ENCODE measurements around the gene DLL3.

Gene DLL3

DNA sequence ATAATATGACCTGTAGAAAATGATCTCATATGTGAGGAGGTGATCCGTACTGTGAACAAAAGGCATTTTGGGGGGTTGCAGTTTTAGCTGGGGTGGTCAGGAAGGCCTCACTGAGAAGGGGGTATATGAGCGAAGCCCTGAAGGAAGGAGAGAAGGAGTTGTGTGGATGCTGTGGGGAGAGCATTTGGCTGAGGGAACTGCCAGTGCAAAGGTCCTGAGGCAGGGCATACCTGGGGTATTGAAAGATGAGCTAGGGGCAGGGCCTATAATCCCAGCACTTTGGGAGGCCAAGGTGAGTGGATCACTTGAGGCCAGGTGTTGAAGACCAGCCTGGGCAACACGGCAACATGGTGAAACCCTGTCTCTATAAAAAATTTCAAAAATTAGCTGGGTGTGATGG lies 18.7 kb downstream of the DLL3 start:
- DNase-seq (ENCODE audit: low spot score): no peak

DNA sequence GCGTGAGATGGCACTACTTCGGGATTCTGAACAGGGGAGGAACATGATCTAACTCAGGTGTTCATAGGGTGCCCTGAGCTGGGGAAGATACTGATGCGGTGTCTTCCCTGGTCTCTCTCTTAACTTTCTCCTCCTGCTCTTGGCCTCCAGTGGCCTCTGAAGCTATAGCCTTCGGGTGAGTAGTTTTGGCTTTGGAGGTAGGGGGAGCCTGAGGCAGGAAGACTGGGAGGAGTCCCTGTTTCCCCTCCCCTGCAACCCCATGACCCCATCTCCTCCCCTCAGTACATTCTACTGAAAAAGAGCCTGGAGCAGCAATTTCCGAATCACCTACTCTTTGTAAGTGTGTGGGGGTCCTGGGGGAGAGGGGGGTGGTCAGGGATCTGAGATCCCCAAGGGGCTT lies 19.7 kb downstream of the DLL3 start:
- no peak for DNase-seq (ENCODE audit: low spot score)

DNA sequence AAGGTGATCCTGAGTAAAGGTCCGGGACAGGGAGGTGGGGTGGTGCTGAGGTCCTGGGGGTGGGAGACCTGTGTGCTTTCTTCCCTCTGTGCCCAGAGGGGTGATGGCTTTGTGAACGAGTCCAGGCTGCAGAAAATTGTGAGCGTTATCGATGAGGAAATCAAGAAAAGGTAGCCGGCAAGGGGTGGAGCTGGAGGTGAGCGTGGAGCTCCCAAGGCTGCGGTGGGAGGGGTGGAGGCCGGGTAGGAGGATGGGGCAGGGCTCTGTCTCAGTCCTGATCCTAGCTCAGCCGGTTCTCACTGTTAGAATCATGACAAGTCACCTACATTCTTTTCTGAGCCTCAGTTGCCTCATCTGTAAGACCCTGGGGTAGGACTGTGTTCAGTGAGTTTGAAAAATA lies 20.2 kb downstream of the DLL3 start:
- DNase-seq (ENCODE audit: low spot score): no peak

GRCh38 chr19:39520541-39521484 lies 22.1 kb downstream of the DLL3 start:
- no peak for DNase-seq (ENCODE audit: low spot score)

DNA sequence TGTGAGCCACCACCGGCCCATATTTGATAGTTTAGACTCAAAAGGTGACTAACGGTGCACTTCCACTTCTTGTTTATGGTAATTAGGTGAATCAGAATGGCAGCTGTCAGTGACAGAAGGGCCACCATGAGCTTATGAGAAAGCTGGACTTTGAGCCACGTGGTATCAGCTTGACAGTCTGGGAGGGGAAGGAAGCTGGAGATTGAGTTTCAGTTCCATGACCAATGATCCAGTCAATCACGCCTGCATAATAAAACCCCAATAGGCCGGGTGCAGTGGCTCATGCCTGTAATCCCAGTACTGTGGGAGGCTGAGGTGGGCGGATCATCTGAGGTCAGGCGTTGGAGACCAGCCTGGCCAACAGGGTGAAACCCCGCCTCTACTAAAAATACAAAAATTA lies 25.7 kb downstream of the DLL3 start:
- no peak for DNase-seq (ENCODE audit: low spot score)

DNA sequence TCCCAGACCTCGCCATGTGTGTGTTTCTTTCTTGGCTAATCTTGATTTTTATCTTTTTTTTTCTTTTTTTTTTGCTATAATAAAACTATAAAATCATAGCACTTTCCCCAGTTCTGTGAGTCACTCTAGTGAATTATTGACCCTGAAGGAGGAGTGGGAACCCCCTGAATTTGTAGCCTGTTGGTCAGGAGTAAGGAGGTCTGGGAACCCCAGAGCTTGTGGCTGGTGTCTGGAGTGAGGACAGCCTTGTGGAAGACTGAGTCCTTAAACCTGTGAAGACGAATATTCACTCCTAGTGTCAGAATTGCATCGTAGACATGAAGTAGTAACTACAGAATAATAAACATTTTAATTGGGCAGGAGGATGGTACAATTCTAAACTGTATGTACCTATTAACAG lies 26.5 kb downstream of the DLL3 start:
- no peak for DNase-seq (ENCODE audit: low spot score)

DNA sequence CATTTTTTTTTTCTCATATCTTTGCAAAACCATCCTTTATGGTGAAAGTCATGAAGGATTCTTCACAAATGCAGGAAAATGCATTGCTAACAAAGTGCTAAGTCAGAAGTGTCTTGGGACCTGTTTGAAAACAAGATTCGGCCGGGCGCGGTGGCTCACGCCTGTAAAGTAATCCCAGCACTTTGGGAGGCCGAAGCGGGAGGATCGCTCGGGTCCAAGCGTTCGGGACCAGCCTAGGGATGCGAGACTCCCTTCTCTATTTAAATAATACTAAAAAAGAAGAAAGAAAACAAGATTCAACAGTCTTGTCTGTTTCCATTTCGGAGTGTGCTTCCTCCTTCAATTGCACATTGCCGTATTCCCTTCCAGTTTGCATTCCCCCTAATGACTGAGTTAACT lies 33.1 kb downstream of the DLL3 start:
- no peak for DNase-seq (ENCODE audit: low spot score)

DNA sequence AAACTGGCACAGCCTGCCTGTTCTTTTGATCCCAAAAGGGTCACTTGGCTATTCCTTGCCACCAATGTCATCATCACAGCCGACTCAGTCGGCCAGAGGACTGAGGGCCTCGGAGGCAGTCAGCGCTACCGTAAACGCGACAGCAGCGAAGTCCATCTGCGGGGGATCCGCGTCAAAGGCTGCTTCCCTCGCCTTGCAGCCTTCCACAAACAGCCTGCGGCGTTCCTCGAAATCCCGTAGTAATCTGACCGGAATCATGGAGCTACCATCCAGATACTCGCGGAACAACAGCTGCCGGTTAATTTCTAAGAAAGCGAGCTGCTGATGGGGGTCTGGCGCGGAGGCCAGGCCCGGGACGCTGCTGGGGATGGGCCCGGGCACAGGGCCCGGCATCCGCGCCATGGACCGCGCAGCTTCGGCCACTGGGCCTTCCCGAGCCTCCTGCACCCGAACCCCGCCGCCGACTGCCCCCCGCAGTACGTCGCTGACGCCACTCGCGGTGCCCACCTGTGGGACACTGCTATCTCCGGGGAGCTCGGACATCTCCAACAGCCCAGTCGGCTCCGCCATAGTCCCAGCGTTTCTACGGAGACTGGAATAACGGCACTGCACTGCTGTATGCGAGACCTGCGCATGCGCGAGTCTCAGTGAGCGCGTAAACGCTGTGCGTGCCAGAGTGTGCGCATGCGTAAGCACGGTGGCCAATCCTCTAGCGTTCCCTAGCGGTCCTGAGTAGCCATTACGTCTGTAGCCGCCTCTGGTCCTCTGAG lies 33.7 kb downstream of the DLL3 start, which contains the start of gene EID2B:
Gene EID2B (minus strand): TSS at position 620 of the 770 bp plus-strand sequence. CDS start 50 bp downstream, at position 570.
- DNase-seq (ENCODE audit: low spot score): peak; percentile 99

GRCh38 chr19:39533003-39533512 lies 34.3 kb downstream of the DLL3 start:
- DNase-seq (ENCODE audit: low spot score): no peak

DNA sequence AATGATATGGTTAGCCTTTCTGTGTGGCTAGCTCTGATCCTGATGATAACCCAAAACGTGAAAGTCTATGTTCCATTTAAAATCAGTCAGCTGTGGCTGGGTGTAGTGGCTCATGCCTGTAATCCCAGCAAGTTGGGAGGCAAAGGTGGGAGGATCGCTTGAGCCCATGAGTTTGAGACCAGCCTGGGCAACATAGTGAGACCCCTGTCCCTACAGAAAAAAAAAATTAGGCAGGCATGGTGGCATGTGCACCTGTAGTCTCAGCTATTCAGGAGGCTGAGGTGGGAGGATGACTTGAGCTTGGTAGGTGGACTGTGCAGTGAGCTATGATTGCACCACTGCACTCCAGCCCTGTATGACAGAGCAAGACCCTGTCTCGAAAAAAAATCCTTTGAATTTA lies 35.0 kb downstream of the DLL3 start:
- no peak for DNase-seq (ENCODE audit: low spot score)

DNA sequence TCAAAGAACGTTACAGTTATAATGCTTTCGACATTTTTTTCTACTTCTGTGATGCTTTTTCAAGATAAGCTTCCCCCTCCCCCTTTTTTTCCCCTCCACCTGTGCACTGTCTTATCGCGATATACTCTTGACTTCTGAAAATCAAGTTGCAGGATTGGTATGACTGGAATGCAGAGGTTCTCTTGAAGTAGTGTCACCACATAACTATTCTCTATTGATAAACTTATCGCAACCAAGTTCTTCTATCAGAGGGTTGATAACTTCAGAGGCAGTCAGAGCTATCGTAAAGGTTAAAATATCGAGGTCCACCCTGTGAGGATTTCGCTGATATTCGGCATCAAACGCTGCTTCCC lies 40.4 kb downstream of the DLL3 start:
- DNase-seq (ENCODE audit: low spot score): peak; percentile 41

DNA sequence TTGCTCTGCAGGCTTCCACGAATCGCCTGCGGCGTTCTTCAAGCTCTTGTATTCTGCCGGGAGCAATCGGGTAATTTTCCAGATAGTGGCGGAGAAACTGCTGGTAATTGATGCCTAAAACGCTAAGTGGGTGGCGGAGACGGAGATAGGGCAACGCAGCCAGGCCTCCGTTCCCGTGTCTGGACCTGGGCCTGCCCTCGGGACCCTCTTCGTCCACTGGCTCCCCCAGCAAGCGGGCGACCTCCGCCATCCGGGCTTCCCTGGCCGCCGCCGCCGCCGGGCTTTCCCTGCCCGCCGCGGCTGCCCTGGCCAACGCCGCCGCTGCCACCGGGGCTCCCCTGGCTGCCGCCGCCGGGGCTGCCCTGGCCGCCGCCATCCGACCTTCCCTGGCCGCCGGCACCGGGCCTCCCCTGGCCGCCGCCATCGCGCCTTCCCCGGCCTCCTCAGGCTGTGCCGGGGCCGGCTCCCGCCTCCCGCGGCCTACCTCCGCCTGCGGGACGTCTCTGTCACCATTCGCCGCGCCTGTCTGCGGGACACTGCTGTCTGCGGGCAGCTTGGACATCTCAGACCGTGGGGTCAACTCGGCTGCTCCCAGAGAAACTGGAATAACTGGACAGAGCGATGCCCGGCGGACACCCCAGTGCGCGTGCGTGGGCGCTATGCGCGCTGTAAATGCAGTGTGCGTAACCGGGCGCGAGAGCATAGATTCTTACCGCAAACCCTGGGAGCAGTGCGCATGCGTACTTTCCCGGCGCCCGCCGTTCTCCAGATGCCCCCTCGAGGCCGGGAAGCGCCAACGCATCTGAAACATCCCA lies 41.0 kb downstream of the DLL3 start, which contains the start of gene EID2:
Gene EID2 (minus strand): TSS at position 644 of the 815 bp plus-strand sequence. CDS start 82 bp downstream, at position 562.
- peak; percentile 97 for DNase-seq (ENCODE audit: low spot score)

- no peak for DNase-seq (ENCODE audit: low spot score)
Observed at GRCh38 chr19:39540333-39540673, 41.6 kb downstream of the DLL3 start.

- no peak for DNase-seq (ENCODE audit: low spot score)
Observed at GRCh38 chr19:39542206-39542605, 43.5 kb downstream of the DLL3 start.

GRCh38 chr19:39543477-39543857 lies 44.7 kb downstream of the DLL3 start:
- DNase-seq (ENCODE audit: low spot score): no peak

DNA sequence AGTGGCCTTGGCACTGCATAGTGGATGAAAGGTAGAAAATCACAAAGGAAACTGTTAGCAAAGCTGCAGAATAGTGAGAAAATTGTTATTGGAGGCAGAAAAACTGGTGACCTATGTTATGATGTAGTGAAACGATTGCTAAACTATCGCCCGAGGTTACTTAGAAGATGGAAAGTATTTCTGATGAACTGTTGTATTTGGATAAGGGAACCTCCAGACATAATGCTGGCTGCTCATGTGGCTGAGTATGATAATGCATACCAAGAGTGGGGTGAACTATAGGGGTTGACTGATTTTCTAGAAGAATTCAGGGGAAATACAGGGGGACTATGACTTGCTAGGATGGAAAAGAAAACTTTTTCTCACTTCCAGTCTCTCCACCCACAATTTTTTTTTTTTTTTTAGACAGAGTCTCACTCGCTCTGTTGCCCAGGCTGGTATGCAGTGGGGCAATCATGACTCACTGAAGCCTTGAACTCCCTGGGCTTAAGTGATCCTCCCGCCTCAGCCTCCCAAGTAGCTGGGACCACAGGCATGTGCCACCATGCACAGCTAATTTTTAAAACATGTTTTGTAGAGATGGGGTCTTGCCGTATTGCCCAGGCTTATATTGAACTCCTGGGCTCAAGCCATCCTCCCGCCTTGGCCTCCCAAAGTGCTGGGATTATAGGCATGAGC lies 45.6 kb downstream of the DLL3 start:
- no peak for DNase-seq (ENCODE audit: low spot score)

GRCh38 chr19:39544911-39545310 lies 46.2 kb downstream of the DLL3 start:
- DNase-seq (ENCODE audit: low spot score): no peak

DNA sequence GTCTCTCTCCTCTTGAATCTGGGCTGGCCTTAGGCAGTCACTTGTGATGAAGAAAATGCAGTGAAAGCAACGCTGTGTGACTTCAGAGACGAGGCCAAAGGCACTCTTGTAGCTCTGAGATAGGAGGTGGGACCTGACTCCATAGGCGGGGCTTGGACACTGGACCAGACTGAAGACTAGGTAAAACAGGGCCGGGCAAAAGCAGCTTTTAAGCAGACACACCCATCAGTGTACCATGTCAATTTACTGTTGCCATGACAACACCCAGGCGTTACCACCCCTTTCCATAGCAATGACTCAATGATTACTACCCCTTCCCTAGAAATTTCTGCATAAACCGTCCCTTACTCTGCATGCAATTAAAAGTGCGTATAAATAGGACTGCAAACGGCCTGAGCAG lies 47.9 kb downstream of the DLL3 start:
- no peak for DNase-seq (ENCODE audit: low spot score)

DNA sequence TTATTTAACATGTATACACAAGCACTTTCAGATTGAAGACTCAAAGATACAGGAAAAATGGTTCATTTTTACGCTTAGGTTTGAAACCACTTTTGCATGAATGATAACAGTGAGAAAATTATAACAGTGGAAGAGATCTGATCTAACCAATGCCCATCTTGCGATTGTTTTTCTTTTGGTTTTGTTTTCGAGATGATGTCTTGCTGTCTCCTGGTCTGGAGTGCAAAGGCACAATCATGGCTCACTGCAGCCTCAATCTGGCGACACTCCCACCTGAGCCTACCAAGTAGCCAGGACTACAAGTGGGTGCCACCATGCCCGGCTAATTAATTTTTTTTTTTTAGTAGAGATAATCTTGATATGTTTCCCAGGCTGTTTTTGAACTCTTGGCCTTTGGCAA lies 51.5 kb downstream of the DLL3 start:
- no peak for DNase-seq (ENCODE audit: low spot score)

DNA sequence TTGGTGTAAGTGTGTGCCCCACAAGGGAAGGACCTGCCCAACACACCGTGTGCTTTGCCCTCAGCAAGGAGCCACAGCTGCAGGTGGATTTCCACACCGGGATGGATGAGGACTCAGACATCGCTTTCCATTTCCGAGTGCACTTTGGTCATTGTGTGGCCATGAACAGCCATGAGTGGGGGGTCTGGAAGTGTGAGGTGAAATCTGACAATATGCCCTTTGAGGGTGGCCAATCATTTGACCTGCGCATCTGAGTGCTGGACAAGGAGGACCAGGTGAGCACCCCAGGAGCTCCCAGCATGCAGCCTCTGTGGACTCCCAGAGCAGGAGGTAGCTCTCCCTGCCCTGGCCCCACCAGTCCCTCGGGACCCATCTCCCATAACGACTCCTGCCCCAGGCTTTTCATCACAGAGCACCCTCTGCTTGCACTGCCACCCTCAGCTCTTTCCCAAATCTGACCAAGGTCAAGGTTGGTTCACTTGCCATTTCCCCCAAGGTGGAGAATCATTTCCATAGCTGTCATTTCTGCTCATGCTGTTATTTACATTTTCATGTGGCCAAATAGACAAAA lies 54.4 kb downstream of the DLL3 start:
- no peak for DNase-seq (ENCODE audit: low spot score)

DNA sequence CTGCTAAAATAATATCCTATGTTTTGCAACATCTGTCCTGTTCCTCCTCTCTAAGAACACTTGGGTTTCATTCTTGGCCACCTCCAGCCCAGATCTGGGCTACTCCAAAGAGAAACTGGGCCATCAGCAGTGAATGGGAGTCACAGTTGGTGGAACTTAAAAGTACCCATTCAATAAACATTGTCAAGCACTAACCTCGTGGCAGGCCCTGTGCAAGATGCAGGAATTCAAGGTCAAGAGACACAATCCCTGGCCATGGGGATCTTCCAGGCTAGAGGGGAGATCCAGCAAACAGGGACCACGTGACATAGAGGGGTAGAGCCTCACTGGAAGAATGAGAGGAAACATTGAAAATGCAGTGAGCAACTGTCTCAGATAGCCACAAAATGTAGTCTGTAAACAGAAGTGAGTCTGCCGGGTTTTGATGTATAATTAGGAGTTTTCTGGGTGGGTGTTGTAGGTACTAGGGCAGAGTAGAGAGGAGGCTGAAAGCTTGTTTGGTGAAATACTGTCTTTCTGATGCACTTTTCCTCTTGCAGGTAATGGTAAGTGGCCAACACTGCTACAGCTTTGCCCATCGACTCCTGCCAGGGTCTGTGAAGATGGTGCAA lies 56.1 kb downstream of the DLL3 start:
- DNase-seq (ENCODE audit: low spot score): no peak

All from LoVo (cell line).